HG03575 (cell line): ENCODE data around the gene BMP6.
"Not testable (repeated sequence)": the region's sequence is repeated elsewhere in the genome, so short reads cannot be mapped to it uniquely, and the experiment has no call there.

Experiments
- ATAC-seq: cut with Tn5 transposase; IDR thresholded peaks from one replicate; pipeline ENCODE4 v1.9.1; 2021; ENCODE audit not compliant: unreplicated experiment, insufficient number of reproducible peaks, low FRiP score; ENCODE audit errors: extremely low read depth

Gene BMP6

GRCh38 chr6:7815716-7816115, 89.8 kb downstream of the BMP6 start:
- no peak for ATAC-seq

- ATAC-seq = not testable (repeated sequence)
Observed at GRCh38 chr6:7817184-7817583, 91.3 kb downstream of the BMP6 start.

- no peak for ATAC-seq
Observed at GRCh38 chr6:7818257-7819214, 92.6 kb downstream of the BMP6 start.

- no peak for ATAC-seq
Observed at GRCh38 chr6:7819431-7820015, 93.6 kb downstream of the BMP6 start.

GRCh38 chr6:7820288-7820835, 94.5 kb downstream of the BMP6 start:
- ATAC-seq = no peak

DNA sequence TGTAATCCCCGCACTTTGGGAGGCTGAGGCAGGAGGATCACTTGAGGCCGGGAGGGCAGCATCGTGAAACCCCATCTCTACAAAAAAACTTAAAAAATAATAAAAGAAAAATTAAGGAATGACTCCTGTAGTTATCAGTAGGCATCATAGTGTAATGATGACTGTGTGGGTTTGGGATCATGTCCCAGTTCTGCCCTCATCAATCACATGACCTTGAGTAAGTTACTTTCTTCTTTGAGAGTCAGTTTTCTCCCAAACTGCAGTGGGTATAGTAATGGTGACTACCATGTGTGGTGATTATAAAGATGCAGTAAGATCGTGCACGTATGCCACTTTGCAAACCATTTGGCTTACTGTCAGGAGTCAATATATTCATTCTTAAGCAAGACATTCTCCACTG, 95.5 kb downstream of the BMP6 start:
- no peak for ATAC-seq

DNA sequence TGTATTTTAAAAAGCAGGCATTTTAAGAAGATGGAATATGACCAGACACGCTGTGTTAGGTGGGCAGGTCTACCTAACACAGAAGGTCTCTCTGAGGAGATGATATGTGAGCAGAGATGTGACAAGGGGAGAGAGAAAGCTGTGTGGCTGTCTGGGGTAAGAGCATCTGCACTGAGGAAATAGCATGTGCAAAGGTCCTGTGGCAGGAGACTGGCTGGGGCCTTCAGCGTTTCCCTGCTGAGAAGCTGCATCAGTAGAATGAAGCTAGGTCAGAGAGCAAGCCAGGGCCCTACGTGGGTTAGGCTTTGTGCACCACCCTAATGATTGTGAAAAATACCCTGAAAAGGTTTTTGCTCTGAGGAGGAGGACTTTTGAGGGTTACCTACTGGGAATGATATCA, 97.7 kb downstream of the BMP6 start:
- ATAC-seq = no peak

GRCh38 chr6:7825986-7826385, 100.1 kb downstream of the BMP6 start:
- no peak for ATAC-seq

DNA sequence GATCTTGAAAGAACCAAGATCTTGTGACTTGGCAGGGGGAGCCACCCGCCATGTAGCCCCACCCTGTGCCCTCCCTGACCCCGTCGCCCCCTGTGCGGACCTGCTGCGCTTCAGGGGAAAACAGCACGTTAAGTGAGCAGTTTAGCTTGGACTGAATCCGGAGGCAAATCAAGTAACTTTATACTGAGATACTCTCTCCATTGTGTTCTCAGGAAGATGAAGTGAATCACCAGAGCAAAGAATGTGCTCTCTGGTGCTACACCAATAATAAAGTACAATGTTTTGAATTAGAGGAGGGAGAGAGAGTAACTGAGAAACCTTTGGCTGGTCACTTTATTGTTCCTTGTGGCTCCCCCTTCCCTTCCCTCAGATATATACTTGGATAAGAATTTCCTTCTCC, 101.2 kb downstream of the BMP6 start:
- ATAC-seq = no peak

- no peak for ATAC-seq
Observed at GRCh38 chr6:7828124-7828523, 102.2 kb downstream of the BMP6 start.

DNA sequence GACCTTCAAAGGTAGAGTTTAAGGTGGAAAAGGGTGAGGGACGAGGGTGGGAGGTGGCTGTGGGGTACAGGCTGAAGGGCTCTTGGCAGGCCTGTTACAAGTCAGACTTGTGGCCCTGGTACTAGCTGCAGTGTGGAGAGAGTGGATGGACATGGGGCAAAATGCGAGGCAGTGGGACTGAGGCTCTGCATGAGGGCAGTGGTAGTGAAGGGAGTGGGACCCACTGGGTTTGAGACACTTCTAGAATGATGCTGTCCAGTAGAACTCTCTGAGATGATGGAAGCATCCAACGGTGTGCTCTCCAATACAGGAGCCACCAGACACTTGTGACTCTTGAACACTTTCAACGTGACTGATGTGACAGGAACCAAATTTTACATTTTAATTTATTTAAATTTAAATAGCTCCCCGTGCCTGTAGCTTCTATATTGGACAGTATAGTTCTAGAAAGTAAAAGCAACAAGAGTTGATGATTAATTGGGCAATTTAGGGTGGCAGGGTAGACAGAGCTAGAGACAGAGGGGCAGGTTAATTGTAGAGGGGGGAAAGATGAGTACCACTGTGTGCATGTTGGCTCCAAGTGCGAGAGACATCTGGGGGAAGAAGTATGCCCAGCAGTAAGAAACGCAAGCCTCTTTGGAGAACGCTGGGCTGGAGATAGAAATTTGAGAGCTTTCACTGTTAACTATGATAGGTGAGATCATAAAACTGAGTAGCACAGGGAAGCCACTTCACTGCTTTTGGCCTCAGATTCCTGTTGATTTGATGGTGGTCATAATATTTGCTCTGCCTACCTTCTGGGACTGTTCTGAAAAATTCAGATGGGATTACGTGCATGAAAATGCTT, 107.2 kb downstream of the BMP6 start:
- ATAC-seq = no peak

DNA sequence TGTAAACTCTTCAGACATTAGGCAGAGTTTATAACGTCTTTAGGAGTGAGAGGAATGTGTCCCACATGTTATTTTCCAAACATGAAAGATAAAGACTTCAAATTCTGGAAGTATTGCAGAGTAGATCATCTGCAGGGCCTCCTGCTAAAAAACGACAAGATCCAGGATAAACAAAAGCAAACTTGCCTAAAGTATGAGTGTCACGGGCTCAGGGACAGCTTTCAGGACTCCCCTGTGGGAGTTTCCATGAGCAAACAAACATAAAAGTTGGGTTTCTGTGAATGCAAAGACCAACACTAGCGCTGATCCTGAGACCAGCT, 107.8 kb downstream of the BMP6 start:
- ATAC-seq = no peak

DNA sequence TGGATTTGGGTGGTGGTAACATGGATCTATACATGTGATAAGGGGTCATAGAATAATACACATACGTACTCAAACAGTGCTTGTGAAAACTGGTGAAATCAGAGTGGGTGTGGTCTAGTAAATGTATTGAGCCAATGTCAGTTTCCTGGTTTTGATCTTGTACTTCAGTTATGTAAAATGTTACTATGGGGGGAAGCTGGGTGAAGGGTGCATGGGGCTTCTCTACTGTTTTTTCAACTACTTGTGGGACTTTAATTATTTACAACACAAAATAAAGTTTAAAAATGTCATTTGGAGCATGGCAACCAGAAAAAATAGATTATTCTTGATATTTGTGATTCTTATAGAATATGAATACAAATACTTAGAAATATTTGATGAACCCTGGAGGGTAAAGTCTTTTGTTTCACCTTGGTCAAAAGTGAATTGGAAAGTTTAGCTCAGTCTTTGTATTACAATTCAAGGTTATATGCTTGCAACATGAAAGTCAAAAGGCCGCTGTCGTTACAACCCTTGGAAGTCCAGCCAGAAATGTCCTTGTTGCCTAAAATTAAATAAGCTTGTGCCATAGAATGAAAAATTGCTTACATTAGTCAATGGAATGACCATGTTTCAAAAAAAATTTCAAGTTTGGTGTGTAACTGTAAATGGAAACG, 110.6 kb downstream of the BMP6 start:
- ATAC-seq = no peak

DNA sequence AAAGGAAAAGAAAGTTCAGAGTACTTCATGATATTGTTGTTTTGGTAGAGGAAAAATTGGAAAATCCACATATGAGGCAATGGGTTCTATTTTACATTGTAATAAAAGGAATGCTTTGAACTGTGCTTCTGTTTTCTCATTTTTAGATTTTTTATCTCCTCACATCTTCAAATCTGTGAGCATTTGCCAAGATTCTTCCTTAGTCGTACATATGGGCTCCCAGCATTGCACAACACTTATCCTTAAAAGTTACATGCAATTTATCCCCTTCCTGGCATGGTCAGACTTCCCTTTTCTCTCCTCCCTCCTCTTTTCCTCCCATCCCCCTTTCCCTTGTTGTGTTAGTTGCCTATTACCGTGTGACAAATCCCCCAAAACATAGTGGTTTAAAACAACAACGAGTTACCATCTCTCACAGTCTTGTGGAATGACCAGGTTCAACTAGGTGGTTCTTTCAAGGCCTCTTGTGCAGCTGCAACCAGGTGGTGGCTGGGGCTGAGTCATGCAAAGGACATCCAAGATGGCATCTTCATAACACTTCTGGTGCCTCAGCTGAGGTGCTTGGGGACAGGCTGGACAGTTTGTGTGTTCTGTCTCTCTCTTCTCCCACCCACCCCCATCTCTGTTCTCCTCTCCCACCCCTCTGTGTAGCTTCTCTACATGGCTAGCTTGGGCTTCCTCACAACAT, 116.0 kb downstream of the BMP6 start:
- no peak for ATAC-seq

DNA sequence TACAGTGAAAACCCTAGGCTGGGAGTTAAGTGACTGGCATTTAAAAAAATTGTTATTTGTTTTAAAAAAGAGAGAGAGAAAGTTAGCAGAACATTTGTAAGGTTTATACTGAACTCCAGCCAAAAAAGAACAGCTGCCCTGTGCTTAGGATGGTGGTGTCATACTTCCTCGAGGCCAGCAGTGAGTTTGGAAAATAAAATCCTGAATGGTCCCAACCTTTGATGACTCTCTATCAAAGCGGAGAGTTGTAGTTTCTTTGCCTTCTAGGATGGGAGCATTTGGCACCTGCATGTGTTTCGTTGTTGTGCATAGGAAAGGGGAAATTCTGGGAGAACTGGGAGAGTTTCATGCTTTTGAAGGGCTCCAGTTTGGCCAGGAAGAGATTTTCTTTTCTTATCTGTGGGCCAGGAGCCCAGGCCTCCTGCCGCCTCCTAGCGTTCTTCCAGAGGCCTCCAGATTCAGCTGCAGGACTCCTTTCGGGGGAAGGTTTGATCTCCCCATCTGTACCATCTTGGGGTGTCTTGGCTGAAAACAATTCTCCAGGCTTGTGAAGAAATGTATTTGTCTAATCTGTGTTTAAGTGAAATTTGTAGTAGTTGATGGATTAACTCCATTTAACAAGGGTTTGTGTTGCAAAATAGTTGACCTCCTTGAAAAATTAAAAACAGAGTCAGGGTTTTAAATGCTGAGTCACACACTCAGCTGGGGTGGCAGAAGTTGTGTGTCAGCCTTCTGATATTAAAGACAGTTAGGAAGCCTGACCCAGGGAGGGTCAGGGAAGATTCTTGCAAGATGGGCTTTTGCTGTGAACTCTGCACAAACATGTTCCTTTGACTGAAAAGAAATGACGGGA, 121.3 kb downstream of the BMP6 start:
- no peak for ATAC-seq

- no peak for ATAC-seq
Observed at GRCh38 chr6:7848229-7848628, 122.3 kb downstream of the BMP6 start.

DNA sequence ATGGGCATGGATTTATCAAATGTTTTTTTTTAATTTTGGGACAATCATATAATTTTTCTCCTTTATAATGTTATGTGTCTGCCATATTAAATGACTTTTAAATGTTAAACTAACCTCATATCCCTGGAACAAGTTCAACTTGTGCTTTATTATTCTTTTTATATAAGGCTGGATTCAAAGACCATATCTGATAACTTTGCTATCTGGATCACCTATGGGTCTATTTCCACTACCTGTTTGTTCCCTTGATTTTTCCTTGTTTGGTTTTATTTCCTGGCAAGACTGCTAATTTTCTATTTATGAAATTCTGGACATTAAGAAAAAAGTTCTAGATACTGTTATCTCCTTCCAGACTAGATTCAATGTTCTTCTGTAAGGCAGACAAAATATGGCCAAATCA, 125.9 kb downstream of the BMP6 start:
- ATAC-seq = no peak

DNA sequence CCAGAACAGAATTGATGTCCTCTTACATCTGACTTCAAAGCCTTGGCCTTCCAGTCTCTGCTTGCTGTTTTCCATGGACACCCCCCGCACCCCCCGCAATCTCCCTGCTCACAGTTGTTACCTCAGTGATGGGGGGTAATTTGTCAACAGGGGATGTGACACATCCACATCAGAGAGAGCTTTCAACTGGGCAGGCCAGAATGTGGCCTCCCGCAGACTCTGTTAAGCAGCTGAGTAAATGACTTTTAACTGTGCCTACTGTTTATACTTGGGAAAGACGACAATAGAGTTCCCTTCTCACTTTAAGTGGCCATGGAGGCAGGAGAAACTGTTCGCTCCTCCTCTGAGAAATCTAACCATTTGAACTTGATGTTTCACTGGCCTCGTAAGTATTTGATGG, 133.7 kb downstream of the BMP6 start:
- ATAC-seq = no peak
